Spleen (tissue), 11 donors: ENCODE data around the gene HDAC7. TPM values are rescaled to one million over a fixed set of nuclear protein-coding genes. Genes with fewer than 3 reads are reported as not detected.

Source experiments
- DNase-seq: peaks from one replicate; pipeline ENCODE4 v3.0.0-alpha.2; 2020
- H3K27ac ChIP-seq, 8 donors: fragments of 200-600 bp; sonication (generic) in 7 of 8; 1 replicate in 4 of 8; 2 replicates in 4 of 8; pipeline versions ENCODE4 v1.5.0 to v1.8.0; 2016 to 2021; ENCODE audit warnings: inconsistent platforms in 4 of 8, mild to moderate bottlenecking in 4 of 8, moderate library complexity in 1 of 8
- H3K27me3 ChIP-seq, 7 donors: fragments of 200-600 bp; sonication (generic) in 6 of 7; replicated peaks in 1 of 7; 1 replicate in 4 of 7; 2 replicates in 3 of 7; pipeline versions ENCODE4 v1.5.0 to v1.8.0; 2016 to 2021; ENCODE audit warnings: inconsistent platforms in 3 of 7, mild to moderate bottlenecking in 1 of 7
- H3K36me3 ChIP-seq, 6 donors: fragments of 200-600 bp; sonication (generic) in 5 of 6; 1 replicate in 4 of 6; 2 replicates in 2 of 6; pipeline versions ENCODE4 v1.5.0 to v1.8.0; 2016 to 2021; ENCODE audit warnings: inconsistent platforms in 2 of 6
- H3K4me1 ChIP-seq, 6 donors: fragments of 200-600 bp; sonication (generic) in 5 of 6; 1 replicate in 3 of 6; 2 replicates in 3 of 6; pipeline versions ENCODE4 v1.5.0 to v1.8.0; 2016 to 2021; ENCODE audit warnings: inconsistent platforms in 3 of 6
- H3K4me3 ChIP-seq, 8 donors: fragments of 200-600 bp; sonication (generic) in 7 of 8; 1 replicate in 4 of 8; 2 replicates in 4 of 8; pipeline versions ENCODE4 v1.5.0 to v1.8.0; 2016 to 2021; ENCODE audit warnings: inconsistent platforms in 4 of 8, mild to moderate bottlenecking in 4 of 8, moderate library complexity in 2 of 8
- H3K9me3 ChIP-seq, 8 donors: fragments of 200-600 bp; sonication (generic) in 7 of 8; 1 replicate in 4 of 8; 2 replicates in 4 of 8; pipeline versions ENCODE4 v1.5.0 to v1.8.0; 2016 to 2021; ENCODE audit warnings: inconsistent platforms in 4 of 8
- CTCF ChIP-seq, 11 experiments: fragments of 200-600 bp in 7 of 11; fragments of 450-650 bp in 4 of 11; sonication (generic) in 4 of 11; IDR thresholded peaks in 8 of 11; conservative IDR thresholded peaks in 3 of 11; 1 replicate in 7 of 11; 2 replicates in 4 of 11; pipeline versions ENCODE4 v1.4.0 to v1.8.0; 2016 to 2021; ENCODE audit warnings: antibody characterized with exemption in 11 of 11, inconsistent platforms in 4 of 11, mild to moderate bottlenecking in 1 of 11
- POLR2A ChIP-seq, 3 donors: fragments of 450-650 bp; IDR thresholded peaks; one replicate each; pipeline ENCODE4 v1.5.1; 2017; ENCODE audit warnings: antibody characterized with exemption in 3 of 3, mild to moderate bottlenecking in 1 of 3
- POLR2AphosphoS5 ChIP-seq, 3 donors: sonication (generic); formaldehyde crosslinking; IDR thresholded peaks; one replicate each; pipeline ENCODE4 v1.5.1; 2017; ENCODE audit warnings: antibody characterized with exemption in 3 of 3
- WGBS, 5 donors: extraction: QIAGEN DNeasy Blood & Tissue Kit in 3 of 5; methylation state at CpG; one replicate each; pipeline versions ENCODE4 v1.1.5 to v1.1.7; 2013 to 2018; 5-methylcytosine and 5-hydroxymethylcytosine counted together
- intact Hi-C: fragments of 100-400 bp; cut with DNase I; formaldehyde crosslinking; loops from one replicate; pipeline ENCODE4 v1.15.0; 2023; ENCODE audit warnings: low total_unique reads
- polyA plus RNA-seq, 3 donors: library from polyadenylated mRNA; stranded (reverse); fragments of 200-250 nt; gene quantifications; one replicate each; pipeline ENCODE4 v1.2.1, GENCODE V29; 2013
- total RNA-seq, 7 donors: library from RNA; depleted of rRNA in 3 of 7; stranded (reverse); fragments of >200 nt in 3 of 7; fragmentation: NEBNext Ultra II Directional in 4 of 7; extraction: Animal tissue kit (Norgen Biotek cat#: 25700) in 4 of 7; gene quantifications; one replicate each; pipeline versions ENCODE4 v1.1.0 to v1.2.1, GENCODE V29; 2016 to 2021
- donor health status: healthy with polysubstance abuse.
- donor health status: DM: no; HTN: no; CAD: no; lungs with moderate emphysema.
- donor health status: DM: no; HTN: no; CAD: no.
- donor health status: Bipolar disorder and iron deficiency.
- donor health status: healthy.
- donor health status: DM: no; HTN: no; CAD: no.
- donor health status: DM: yes; HTN: yes; CAD: no.

Gene HDAC7
- total and polyA plus RNA-seq, 10 donors: 39.6 to 158 (median 101) TPM

DNA sequence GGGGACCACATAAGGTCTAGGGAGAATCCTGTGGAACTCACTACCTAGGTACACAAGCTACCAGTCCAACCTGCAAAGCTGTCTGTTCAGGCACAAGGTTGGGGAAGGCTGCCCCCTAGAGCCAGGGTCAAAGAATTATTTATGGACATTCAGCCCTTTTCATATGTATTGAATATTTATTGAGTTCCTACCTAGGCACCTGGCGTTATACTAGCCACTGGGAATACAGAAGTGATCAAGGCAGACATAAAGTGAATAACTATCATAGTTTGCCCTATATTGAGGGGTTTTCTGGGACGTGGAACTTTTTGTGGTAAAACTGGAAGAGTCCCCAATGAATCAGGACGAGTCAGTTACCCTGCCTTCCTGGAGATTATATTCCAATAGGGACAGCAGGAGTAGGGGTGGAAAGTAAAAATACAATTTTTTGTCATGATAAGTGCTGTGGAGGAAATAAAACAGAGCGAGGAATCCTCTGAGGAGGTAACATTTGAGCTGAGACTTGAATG, 52.4 kb downstream of the HDAC7 start:
- intact Hi-C loops: loop anchor here (5.0 kb wide), 1 partner anchor 50 kb away; no protein-coding TSS in a partner anchor
- WGBS, 5 donors: 47 to 58% (median 53%) methylated on average over 4 of the region's 4 CpGs
- Histone ChIP-seq H3K27ac (no peak overlapping the region), H3K9me3 (no peaks in the 10 kb centered on the region), H3K4me3 (no peak overlapping the region), H3K4me1 (peaks cover 0 to 55% (median 31%) of the 10 kb centered on the region in 6 donors), H3K27me3 (no peaks in the 10 kb centered on the region), H3K36me3 (no peaks in the 10 kb centered on the region)
- no peak for TF ChIP-seq POLR2A (IDR thresholded peaks at IDR 0.05)
- TF ChIP-seq CTCF (IDR thresholded peaks at IDR 0.05 in 8 of 11, conservative IDR thresholded peaks at IDR 0.05 in 3 of 11): peak; percentile 16 to 72 (median 66)
- peak; percentile 83 for DNase-seq

GRCh38 chr12:47766502-47767215, 53.0 kb downstream of the HDAC7 start:
- peak; percentile 70 for DNase-seq
- intact Hi-C loops: loop anchor here (5.0 kb wide), 1 partner anchor 49 kb away; no protein-coding TSS in a partner anchor
- TF ChIP-seq CTCF (IDR thresholded peaks at IDR 0.05 in 8 of 11, conservative IDR thresholded peaks at IDR 0.05 in 3 of 11) (no peak), POLR2A (IDR thresholded peaks at IDR 0.05) (no peak), POLR2AphosphoS5 (IDR thresholded peaks at IDR 0.05) (no peak)
- no peaks in the 10 kb centered on the region for H3K9me3 ChIP-seq
- H3K4me1 ChIP-seq: peaks cover 0 to 54% (median 28%) of the 10 kb centered on the region in 6 donors
- whole genome bisulfite sequencing, 5 donors: 43 to 51% (median 48%) methylated on average over 5 of the region's 5 CpGs
- H3K27ac ChIP-seq: no peak overlapping the region
- H3K36me3 ChIP-seq: no peaks in the 10 kb centered on the region
- no peaks in the 10 kb centered on the region for H3K27me3 ChIP-seq
- H3K4me3 ChIP-seq: no peak overlapping the region

GRCh38 chr12:47763481-47764346, 56.0 kb downstream of the HDAC7 start:
- Histone ChIP-seq H3K4me3 (no peak overlapping the region), H3K27me3 (no peaks in the 10 kb centered on the region), H3K27ac (peak overlapping the region in 4 of 8 donors; percentile 12 to 47 (median 28)), H3K4me1 (peaks cover 4 to 62% (median 34%) of the 10 kb centered on the region in 6 donors), H3K36me3 (no peaks in the 10 kb centered on the region), H3K9me3 (no peaks in the 10 kb centered on the region)
- 44 to 74% (median 65%) methylated on average over 6 to 8 of the region's 8 CpGs for WGBS, 5 donors
- TF ChIP-seq POLR2A (IDR thresholded peaks at IDR 0.05): no peak
- no peak for TF ChIP-seq POLR2AphosphoS5 (IDR thresholded peaks at IDR 0.05)
- no peak for TF ChIP-seq CTCF (IDR thresholded peaks at IDR 0.05 in 8 of 11, conservative IDR thresholded peaks at IDR 0.05 in 3 of 11)
- no peak for DNase-seq
- intact Hi-C loops: no loop called here
